GM18519 (cell line): Measurements from ENCODE around the gene NPY1R.

Experiments used
- ATAC-seq: cut with Tn5 transposase; IDR thresholded peaks from one replicate; pipeline ENCODE4 v1.9.1; 2021; ENCODE audit warnings: mild to moderate bottlenecking, moderate library complexity; ENCODE audit not compliant: unreplicated experiment, low FRiP score

Gene NPY1R

DNA sequence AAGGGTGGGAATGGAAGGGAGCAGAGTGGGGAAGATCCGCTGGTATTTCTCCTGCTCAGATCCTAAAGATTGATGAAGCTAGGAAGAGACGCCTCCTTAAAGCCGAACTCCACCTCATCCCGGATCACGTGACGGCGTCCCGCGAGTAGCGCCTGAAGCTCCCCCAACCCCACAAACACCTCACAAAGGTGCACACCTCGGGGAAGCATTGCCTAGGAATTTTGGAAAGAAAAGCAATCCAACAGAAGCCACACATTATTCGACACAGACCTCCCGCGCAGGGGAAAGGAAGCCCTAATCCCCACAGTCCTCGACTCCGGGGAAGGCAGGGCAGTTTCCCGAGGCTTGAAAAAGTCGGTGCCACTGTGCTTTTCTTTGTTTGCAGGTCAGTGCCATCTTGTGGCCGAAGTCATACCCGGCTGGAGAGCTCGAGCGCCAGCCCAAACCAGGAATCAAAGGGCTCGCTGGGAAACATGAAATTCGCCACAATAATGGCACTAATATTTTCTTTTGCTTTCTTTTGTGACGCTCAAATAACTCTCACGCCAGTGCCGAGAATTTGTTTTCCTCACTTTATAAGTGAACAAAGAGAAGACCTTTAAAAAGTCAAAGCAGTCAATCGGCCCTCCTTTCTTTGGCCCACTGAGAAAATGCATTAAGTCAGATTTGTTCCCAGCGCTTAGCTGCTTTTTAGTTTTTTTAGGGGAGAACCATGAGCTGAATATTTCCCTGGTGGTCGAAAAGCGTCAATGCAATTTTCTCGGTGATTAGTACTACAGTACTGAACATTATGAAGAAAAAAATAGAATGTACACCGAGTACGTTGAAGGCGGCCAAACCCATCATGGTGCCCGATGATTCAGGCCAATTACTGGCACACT lies at the start of gene NPY1R:
Gene NPY1R (minus strand): TSS at position 71 of the 881 bp plus-strand sequence. CDS start 6,042 bp downstream, outside the sequence.
- ATAC-seq = peak; percentile 70

DNA sequence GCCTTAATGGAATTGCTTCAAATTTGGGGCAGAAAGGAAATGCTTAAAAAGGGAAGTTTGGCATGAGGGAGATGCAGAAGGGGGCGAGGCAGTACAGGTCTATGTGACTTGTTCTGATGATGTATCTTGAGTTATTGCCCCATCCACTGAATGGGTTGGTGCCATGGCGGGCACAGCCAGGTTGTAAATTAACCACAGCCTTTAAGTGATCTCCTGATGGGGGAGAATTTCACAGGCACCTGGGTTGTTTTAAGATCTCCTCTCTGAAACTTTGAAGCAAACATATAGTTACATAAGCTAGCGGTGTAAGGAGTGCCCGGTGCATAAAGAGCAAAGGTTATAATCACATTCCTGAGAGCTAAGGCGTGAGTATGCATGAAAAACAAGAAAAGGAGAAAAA lies 48.3 kb upstream of the NPY1R start:
- no peak for ATAC-seq

GRCh38 chr4:163378661-163379060 lies 46.3 kb upstream of the NPY1R start:
- ATAC-seq = no peak

DNA sequence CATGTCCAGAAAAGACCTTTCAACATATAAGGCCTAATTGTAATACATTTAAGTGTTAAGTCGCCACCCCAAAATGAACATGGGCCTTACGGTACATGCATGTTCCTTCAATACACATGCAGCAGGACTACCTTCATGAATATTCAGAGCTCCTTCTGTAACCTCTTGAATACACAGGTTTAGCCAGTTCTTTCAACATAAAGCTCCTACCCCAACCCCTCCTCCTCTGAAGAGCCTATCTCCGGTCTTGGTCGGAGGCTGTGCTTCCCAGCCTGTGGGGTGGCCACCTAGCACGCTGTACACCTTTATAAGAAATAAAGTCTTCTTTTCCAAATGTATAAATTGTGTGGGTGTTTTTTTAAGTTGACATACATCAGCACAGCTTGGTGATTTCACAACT lies 39.6 kb upstream of the NPY1R start:
- ATAC-seq = no peak

- ATAC-seq = no peak
Measured at GRCh38 chr4:163367651-163368050, 35.3 kb upstream of the NPY1R start.

GRCh38 chr4:163356104-163356503 lies 23.7 kb upstream of the NPY1R start:
- no peak for ATAC-seq

GRCh38 chr4:163353054-163353453 lies 20.7 kb upstream of the NPY1R start:
- no peak for ATAC-seq

DNA sequence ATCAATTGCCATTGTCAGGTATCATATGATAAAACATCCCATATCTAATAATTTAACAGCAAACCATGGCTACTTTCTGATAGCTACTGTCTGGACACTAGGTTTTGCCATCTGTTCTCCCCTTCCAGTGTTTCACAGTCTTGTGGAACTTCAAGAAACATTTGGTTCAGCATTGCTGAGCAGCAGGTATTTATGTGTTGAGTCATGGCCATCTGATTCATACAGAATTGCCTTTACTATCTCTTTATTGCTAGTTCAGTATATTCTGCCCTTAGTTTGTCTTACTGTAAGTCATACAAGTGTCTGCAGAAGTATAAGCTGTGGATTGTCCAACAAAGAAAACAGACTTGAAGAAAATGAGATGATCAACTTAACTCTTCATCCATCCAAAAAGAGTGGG lies 18.3 kb upstream of the NPY1R start:
- no peak for ATAC-seq

- ATAC-seq = no peak
Measured at GRCh38 chr4:163344147-163345125, 12.0 kb upstream of the NPY1R start.

DNA sequence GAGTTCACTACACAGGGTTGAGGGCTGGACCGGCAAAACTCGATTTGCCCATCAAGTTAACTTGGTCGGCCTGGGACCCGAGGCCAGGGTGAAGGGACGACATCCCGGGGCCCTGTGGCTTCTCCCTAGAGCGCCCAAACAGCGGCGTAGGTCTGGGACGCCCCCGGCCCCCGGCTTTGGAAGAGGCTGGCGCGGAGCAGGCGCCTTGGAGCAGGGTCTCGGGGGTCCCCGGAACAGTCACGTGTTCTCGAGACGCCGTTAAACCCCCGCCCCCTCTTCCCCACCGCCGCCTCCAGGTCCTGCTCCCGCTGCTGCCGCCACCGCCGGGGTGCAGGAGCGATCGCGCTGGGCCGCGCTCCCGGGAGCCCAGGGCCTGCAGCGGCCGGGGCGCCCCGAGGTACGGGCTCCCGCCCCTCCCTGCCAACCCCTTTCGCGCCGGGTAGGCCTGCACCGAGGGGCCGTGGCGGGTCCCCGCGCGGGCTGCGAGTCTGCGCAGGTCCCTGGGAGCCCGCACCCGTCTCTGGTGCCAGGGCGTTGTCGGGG lies 11.3 kb upstream of the NPY1R start, which contains the start of gene NPY5R:
Gene NPY5R (plus strand): TSS at position 289 of the 543 bp plus-strand sequence. CDS start 6,382 bp downstream, outside the sequence.
- ATAC-seq = no peak

- ATAC-seq = no peak
Measured at GRCh38 chr4:163335384-163335783, 3.0 kb upstream of the NPY1R start.

GRCh38 chr4:163331629-163332376 lies 593 bp downstream of the NPY1R start:
- no peak for ATAC-seq

DNA sequence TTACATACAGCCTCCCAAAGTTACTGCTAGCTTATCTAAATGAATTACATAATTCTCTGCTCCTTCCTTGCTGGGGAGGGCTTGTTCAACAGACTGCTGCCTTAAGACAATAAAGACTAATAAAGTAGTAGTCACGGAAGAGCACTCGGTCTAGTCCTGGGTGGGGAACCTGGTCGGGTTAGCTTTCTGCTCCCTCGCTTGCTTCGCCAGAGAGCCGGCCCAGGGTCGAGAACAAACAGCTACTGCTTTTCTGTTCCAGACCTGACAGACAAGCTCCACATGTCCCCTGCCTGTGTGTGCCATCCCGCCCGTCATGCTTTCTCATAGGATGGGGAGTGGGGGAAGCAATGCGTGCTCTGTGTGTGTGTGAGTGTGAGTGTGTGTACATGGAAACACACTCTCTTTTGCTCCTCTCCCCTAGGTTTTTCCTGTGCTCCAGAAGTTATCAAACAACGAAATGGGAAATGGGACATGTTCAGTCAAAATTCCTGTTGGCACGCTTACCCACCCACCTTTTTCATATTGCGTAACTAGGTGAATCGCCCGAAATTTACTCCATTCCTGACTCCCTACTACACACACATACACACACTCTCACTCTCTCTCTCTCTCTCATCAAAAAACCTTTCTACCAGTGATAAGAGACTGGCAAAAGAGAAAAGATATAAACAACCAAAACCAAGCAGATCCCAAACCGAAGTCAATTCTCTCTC lies 1.3 kb downstream of the NPY1R start:
- ATAC-seq = no peak

- ATAC-seq = no peak
Measured at GRCh38 chr4:163317110-163317509, 15.3 kb downstream of the NPY1R start.

GRCh38 chr4:163309466-163309865 lies 22.9 kb downstream of the NPY1R start:
- no peak for ATAC-seq

DNA sequence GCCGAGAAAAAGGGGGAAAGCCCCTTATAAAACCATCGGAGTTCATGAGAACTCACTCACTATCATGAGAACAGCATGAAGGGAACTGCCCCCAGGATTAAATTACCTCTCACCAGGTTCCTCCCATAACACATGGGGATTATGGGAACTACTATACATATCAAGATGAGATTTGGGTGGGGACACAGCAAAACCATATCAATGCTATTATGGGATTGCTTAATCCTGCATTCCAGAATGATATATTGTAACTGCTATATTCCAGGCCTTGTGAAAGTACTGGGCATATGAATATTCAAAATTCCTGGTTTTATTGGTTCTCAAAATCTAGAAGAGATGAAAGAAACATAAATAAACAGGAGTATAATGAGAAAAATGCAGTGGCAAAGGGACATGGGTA lies 29.3 kb downstream of the NPY1R start:
- no peak for ATAC-seq

- ATAC-seq = no peak
Measured at GRCh38 chr4:163300445-163300844, 32.0 kb downstream of the NPY1R start.

- ATAC-seq = no peak
Measured at GRCh38 chr4:163295138-163295537, 37.3 kb downstream of the NPY1R start.

- no peak for ATAC-seq
Measured at GRCh38 chr4:163284304-163284703, 48.1 kb downstream of the NPY1R start.
